HG03108 (cell line): Measurements from ENCODE around the gene EBLN2.

Experiments
- ATAC-seq: cut with Tn5 transposase; IDR thresholded peaks from one replicate; pipeline ENCODE4 v1.9.1; 2021; ENCODE audit warnings: moderate library complexity; ENCODE audit not compliant: unreplicated experiment

Gene EBLN2

DNA sequence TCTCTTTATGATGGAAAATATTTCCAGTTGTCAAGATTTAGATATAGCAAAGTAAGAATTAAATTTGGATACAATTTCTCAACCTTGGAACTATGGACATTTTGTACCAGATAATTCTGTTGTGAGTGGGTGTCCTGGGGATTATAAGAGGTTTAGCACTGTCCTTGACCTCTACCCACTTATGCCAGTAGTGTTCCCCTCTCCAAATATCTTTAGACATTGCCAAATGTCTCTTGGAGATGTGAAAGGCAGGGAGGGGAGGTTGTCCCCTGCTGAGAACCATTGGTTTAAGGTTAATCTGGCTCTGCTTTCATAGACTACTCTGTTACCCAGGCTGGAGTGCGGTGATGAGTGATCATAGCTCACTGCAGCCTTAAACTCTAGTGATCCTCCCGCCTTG lies at the start of gene EBLN2:
EBLN2 (plus strand) TSS at position 244 of the 400 bp plus-strand sequence. CDS start 423 bp downstream, outside the sequence.
- no peak for ATAC-seq

DNA sequence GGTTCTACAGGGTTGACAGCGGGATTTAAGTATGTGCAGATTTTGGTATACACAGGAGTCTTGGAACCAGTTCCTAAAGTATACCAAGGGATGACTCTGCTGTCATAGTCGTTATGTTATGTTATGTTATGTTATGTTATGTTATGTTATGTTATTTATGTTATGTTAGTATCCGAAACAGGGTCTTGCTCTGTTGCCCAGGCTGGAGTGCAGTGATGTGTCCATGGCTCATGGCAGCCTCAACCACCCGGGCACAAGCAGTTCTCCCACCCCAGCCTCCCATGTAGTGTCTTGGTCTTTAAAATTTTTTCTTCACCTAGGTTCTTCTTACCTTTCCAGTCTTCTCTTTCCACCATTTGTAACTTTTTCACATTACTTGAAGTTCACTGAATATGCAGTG lies 43.2 kb upstream of the EBLN2 start:
- no peak for ATAC-seq

DNA sequence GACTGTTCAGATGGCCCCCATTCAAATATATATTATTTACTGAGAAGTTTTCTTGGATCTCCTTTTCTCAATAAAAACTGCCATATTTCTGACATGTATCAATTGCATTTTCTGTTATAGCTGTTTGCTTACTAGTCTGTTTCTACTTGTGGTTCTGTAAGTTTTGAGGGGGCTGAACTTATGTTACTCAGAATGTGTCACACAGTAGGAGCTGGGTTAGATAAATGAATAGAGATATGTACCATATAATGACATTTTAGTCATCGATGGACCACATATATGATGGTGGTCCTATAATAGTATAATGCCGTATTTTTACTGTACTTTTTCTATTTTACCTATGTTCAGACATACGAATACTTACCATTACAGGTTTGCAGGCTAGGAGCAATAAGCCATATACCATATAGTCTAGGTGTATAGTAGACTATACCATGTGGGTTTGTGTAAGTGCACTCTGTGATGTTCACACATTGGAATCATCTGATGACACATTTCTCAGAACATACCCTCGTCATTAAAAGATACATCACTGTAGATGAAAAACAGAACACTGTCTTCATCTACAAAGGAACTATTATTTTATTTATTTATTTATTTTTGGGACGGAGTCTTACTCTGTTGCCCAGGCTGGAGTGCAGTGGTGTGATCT lies 42.5 kb upstream of the EBLN2 start:
- no peak for ATAC-seq

DNA sequence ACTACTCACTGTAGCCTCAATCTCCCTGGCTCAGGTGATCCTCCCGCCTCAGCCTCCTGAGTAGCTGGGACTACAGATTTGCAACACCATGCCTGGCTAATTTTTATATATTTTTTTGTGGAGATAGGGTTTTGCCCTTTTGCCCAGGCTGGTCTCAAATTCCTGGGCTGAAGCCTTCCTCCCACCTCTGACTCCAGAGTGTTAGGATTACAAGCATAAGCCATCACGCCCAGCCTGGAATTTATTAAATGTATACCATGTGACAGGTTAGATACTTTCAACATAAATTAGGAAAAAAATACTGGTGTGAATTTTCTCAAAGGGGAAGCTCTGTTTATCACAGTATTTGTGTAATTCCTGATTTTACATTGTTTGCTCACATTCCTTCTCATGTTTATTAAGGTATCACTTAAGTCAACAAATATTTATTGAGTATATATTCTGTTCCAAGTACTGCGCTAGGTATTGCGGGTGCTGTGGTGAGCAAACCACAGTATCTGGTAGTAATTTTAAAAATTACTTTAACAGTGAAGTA lies 40.1 kb upstream of the EBLN2 start:
- ATAC-seq, result no peak

DNA sequence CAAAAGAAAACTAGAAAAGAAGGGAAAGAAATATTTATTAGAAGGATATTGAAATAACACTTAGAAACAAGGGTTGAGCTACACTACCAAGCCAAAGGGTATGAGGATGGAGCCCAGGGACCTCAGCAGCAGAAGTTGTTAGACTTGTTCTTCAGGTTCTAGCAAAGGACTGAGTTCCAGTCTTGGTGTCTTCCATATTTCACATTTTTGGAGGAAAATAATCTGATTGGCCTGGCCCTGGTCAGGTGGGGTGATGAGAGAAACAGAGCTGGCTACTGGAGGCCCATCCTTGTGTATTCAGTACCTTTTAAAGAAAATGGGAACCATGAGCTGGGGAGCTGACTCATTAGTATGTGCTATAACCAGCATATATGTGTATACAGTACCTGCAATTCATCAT lies 36.6 kb upstream of the EBLN2 start:
- no peak for ATAC-seq

DNA sequence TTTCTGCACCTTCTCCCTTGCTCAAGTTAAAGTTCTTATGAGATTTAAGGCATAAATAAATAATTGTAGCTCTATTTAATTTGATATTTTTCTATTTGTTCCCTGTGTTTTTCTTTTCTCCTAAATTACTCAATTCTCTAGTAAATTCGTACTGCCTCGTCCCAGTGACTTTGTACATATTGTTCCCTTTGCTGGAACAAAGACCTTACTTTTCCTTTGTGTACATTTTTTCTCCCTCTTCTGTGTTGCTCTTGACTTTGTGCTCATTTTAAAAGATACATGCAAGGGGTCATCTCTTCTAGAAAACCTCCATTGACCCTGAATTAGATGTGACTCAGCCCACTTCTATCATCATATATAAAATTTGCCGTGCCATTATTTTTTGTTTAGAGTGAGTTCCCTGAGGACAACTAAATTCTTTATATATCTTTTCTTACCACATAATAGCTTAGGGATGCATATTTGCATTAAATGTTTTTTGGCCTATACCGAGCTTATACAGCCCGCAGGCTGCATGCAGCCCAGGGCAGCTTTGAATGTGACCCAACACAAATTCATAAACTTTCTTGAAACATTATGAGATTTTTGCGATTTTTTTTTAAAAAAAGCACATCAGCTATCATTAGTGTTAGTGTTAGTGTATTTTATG lies 35.2 kb upstream of the EBLN2 start:
- ATAC-seq, result no peak

DNA sequence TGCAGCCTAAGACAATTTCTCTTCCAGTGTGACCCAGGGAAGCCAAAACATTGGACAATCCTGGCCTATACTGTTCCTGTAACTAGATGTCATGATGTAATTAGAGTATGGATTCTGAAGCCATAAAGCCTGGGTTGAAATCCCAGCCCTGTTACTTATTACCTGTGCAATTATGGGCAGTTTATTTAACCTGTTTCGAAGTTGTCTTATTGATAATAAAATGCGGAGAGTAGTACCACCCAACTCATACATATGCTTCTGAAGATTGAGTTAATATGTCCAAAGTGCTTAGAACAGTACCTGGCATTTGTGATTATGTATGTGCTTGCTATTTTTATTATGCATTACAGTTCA lies 34.7 kb upstream of the EBLN2 start:
- ATAC-seq, result no peak

DNA sequence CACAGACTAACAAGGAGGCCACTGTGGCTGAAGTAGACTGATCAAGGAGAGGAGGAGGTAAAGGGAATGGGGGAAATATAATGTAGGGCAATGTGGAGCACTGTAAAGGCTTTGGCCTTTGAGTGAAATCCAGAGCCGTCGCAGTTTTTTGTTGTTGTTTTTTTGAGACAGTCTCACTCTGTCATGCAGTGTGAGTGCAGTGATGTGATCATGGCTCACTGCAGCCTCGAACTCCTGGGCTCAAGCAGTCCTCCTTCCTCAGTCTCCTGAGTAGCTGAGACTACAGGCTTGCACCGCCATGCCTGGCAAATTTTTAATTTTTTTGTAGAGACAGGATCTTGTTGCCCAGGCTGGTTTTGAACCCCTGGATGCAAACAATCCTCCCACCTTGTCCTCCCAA lies 32.7 kb upstream of the EBLN2 start:
- no peak for ATAC-seq

DNA sequence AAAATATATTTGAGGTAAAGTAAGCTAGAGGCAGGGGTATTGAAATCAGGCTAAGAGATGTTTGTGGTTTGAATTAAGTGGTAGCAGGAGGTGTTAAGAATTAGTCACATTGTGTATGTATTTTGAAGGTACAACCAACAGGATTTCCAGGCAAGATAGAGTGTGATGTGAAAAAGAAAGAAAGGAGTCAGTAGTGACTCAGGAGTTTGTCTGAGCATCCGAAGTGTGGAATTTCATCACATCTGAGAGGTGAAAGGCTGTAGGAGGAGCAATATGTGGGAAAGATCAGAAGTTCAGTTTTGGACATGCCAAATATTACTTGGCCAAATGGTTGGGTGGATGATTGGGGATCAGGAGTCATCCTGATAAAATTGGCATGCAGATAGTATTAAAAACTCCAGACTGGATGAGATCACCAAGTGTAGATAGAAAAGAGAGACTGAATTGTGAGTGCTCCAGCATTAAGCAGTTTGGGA lies 32.1 kb upstream of the EBLN2 start:
- ATAC-seq, result no peak

DNA sequence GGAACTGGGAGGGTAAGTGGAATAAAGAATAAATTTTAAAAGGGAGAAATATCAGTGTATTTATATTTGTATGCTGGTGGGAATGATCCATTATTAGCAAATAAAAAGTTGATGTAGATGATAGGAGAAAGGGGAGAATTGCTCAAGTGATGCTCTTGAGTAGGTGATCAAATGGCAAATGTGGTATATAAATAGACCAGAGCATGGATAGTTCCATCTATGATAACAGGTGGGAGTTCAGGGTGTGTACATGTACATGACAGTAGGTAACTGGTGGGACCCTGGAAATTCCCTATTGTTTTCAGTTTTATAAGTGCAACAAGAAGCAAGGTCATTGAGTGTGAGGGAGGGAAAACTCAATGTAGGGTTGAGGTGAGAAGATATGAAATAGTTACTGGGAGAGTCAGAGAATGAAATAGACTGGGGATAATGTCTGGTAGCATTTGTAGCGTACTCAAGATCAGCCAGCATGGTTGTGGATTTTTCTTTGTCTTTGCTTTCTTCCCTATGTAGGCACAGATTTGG lies 31.3 kb upstream of the EBLN2 start:
- ATAC-seq, result no peak

DNA sequence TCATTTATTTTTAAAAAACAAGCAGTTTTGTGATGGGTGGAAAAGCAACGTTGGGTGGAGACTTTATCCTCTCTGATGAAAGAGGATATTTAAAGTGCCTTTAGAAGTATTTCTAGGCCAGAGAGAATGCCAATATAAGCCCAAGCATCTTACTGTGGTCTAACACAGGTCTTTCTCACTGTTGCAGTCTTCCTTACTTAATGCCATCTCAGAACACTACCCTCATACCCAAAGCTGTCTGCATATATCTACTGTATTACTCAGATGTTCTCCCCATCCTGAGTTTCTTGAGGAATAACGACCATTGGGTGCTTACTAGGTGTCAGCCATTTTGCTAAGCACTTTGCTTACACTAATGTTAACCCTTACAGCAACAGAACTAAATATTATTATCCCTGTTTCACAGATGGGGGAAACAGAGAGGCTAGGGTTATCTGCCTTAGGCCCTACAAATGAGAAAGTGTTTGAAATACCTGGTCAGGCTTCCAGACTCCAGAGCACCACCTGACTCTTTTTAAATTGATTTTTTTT lies 29.8 kb upstream of the EBLN2 start:
- ATAC-seq, result no peak

DNA sequence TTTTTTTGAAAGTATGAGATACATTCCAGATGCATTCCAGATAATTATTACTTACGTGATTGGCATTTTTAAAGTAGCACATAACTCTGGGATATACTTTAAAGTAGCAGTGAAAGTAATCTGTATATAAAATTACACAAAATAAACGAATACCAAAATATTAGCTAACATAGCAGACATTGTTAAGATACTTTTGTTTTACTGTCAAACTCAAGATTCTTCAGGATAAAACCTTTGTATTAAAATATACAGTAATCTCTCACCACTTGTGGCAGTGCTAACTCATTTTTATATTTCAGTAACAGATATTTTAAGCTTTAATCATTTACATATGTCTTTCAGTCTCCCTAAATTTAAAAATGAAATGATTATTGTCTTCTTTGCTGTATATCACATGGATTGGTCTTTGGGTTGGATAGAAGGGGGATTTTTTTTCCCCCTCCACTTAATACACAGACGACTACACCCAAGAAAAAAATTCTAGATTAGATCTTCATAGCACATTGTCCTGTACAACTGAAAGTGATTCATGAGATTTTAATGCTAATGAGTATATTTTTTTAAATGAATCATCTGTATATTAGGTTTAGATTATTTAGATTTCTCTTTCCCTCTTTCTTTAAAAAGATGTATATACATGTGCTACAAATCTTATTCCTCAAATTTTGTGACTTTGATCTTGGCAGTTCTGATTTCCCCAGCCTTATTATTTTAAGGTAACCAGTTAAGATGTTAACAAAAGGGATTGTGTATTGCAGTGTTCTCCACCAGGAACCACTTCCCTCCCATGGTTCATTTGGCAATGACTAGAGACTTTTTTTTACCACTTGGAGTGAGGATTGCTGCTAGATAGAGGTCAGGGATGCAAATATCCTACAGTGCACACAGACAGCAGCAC lies 24.5 kb upstream of the EBLN2 start:
- no peak for ATAC-seq

DNA sequence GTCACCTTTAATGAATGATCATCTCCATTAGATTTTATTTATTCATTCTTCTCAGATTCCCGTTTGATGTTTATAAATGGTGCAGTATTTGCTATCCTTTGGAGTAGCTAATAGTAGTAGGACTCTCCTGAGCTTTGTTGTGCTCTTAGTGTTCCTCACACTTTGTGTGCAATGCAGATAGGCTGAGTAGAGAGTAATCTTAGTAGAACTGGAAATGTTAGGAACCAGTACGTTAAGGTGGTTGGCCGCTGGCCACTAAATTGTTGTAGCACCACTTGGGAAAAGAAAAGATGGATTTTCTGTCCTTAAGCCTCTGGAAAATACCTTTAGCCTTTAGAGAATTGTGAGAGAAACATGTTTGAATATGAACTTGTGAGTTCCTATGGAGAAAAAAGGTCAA lies 19.9 kb upstream of the EBLN2 start:
- ATAC-seq, result no peak

DNA sequence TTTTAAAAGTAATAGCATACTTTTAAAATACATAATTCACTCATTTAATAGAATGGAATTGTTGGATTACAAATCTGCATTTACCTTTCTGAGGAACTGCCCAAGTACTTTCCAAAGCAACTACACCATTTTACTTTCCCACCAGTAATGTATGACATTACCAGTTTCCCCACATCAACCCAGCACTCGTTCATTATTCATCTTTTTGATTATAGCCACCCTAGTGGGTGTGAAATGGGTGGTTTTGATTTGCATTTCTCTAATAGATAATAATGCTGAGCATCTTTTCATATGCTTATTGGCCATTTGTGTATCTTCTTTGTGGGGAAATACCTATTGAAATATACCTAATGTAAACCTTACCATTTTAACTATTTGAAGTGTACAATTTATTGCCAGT lies 18.0 kb upstream of the EBLN2 start:
- no peak for ATAC-seq

DNA sequence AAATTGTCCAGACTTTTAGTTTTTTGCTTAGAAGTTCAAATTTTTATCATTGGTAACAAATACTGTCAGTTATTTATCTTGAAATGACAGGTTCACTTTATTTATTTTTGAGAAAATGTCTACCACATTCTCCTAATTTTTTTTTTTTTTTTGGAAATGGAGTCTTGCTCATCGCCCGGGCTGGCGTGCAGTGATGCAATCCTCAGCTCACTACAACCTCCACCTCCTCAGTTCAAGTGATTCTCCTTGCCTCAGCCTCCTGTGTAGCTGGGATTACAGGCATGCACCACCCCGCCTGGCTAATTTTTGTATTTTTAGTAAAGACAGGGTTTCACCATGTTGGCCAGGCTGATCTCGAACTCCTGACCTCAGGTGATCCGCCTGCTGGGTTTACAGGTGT lies 16.1 kb upstream of the EBLN2 start:
- no peak for ATAC-seq

DNA sequence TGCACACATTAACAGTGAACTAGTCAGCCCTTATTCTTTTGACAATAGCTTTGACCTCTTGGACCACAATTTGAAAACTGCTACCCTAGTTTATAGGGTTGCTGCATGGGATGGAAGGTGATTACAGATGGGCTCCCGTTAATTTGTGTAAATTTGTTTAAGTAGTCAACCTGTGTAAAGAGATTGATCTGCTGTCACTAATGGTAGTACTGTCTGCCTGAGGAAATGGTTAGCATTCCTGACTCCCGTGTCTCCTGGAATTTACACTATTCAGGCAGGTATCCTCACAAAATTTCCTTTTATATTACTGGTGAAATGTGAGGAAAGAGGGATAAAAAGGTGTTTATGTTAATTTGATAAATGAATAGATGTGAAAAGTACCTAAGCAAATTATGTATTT lies 15.3 kb upstream of the EBLN2 start:
- no peak for ATAC-seq

DNA sequence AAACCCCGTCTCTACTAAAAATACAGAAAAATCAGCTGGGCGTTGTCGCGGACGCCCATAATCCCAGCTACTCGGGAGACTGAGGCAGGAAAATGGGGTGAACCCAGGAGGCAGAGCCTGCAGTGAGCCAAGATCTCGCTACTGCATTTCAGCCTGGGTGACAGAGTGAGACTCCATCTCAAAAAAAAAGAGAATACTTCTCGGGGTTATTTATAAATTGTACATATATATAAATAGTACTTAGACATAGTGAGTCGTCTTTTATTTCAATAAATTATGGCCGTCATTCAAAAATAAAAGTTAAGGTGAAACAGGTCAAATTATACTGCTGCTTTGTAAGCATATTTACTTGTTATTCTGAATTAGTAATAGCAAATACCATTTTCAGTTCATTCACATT lies 12.1 kb upstream of the EBLN2 start:
- ATAC-seq, result no peak

DNA sequence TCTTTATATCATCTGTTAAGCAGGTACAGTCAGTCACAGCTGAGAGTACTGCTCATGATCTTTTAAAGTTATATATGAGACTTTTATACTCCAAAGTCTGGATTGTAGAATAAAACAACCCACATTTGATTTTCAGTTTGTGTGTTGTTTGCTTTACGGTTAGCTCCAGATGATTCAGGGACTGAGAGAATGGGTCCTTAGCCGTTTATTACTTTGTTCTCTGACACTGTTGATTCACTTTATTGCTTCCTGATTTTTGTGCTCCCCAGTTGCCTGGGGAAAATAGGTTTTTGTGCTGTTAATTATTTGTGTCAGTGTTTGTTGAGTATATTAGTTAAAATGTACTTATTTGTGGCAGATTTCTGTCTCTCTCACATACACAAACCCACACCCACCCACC lies 8.6 kb upstream of the EBLN2 start:
- ATAC-seq, result no peak

DNA sequence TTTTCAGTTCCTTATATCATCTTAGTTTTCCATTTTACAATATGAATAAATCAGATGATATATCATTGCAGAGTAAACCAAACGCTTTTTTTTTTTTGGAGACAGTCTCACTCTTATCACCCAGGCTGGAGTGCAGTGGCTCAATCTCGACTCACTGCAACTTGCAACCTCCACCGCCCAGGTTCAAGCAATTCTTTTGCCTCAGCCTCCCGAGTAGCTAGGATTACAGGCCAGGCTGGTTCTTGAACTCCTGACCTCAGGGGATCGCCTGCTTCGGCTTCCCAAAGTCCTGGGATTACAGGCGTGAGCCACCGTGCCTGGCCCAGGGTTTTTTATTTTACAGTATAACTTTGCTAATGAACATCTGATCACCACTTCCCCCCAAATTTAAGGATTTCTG lies 5.9 kb upstream of the EBLN2 start:
- no peak for ATAC-seq

DNA sequence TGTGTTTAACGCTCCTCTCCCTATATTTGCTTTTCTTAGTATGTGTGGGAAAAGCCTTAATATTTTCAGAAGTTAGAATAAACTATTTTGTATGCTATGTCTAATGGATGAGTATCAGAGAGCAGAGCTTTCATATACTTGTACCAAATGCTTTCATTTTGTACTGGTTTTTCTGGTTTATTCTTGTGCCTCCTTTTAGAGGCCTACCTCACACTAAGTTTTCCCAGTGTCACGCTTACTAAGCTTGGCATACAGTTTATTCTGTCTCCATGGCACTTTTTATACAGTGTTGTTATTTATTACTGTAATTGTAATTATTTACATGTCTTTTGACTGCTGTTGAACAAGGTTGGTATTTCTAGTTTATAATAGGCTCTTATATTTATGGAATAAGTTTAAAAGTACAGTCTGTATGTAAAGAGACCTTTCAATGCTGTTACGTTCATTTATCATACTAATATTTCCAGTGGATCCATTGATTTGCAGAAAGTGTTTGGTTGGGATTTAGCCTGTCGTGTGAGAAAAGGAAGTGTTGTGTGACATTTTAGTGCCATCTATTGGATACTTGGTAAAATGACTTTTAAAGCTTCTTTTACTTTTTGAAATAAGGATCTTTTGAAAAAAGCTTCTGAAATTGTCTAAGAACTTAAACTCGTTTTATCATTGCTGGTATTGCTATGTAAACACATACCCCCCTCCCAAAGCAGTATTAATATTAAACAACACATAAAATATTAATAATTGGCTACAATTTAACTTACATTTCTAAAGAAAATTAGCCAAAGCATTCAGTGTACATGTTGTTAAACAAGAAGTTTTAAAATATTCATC lies 5.2 kb upstream of the EBLN2 start:
- ATAC-seq, result no peak

DNA sequence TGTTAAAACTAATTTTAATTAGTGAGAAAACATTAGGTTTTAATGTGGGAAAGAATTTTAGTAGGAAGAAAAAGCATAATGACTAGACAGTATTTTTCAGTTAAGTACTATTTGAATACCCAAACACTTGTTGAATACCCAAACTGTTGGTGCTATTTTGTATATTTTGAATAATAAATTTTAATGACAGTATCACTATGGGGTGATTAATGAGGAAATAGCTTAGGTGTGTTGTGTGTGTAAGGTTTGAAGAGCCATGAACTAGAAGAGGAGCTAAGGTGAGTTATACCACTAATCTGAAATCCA lies 4.7 kb upstream of the EBLN2 start:
- ATAC-seq, result no peak
